ENCODE results near the gene TBCEL.
A peak's percentile ranks its signal among the peaks of the same experiment; 100 is the strongest.

TBCEL gene

DNA sequence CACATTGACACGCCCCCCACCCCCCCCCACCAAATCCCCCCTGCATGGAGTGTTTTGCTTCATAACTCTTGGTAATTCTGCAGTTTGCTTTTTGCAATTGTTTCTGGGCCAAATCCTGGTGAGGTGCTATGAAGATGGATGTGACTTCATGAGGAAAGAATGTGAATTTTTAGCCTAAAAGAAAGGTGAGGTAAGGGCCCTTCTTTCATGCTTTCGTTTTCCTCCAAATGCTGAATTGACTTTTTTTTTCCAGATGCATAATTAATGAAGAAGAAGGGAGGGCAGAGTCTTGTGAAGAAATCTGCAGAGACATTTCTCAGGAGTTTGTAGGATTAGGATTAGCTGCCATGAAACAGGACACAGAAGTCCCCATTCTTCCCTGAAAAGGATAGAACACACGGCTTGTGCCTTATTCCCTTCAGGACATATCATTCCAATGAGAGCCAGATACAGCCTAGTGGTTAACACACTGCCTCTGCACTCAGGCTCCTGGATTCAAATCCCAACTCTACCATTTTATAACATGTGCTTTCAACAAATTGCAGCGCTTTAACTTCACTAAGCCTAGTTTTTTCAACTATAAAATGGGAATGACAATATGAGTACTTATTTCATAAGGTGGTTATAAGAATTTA lies 19.6 kb upstream of the TBCEL start:
- peak in 1 of 2 donors; percentile 34 for DNase-seq
- no peak overlapping the region for H2BK5ac ChIP-seq (ENCODE audit: low read depth, low read length, poor library complexity)
- no peak overlapping the region for H2BK120ac ChIP-seq (ENCODE audit: insufficient read depth, low read length, poor library complexity)
- no peak overlapping the region for H4K8ac ChIP-seq (ENCODE audit: low read depth, low read length)
- H3K18ac ChIP-seq (ENCODE audit: low read length): no peak overlapping the region
- no peaks in the 10 kb centered on the region for H3K9me3 ChIP-seq (ENCODE audit: insufficient read depth, low read depth, low read length)
- H4K91ac ChIP-seq (ENCODE audit: low read depth, low read length): no peak overlapping the region
- H3K27ac ChIP-seq (ENCODE audit: low read depth, low read length): no peak overlapping the region
- H3K4me1 ChIP-seq (ENCODE audit: control insufficient read depth in 1 of 2, insufficient read depth in 2 of 2, low read length in 2 of 2): no peaks in the 10 kb centered on the region
- no peak overlapping the region for H4K12ac ChIP-seq (ENCODE audit: low read depth, low read length)
- H3K4ac ChIP-seq (ENCODE audit: low read depth, low read length): no peak overlapping the region
- no peaks in the 10 kb centered on the region for H3K27me3 ChIP-seq (ENCODE audit: insufficient read depth, low read length)
- no peaks in the 10 kb centered on the region for H3K36me3 ChIP-seq (ENCODE audit: control insufficient read depth in 1 of 2, insufficient read depth in 2 of 2, low read length in 2 of 2)
- H3K79me2 ChIP-seq (ENCODE audit: control insufficient read depth, insufficient read depth, low read length, poor library complexity): no peaks in the 10 kb centered on the region
- H3K4me2 ChIP-seq (ENCODE audit: low read length): no peak overlapping the region
- no peak overlapping the region for H2BK12ac ChIP-seq (ENCODE audit: low read length)
- WGBS (ENCODE audit: extremely low coverage, insufficient coverage, insufficient read length): no CpG with 5 or more reads among the region's 4 CpGs
- H3K9ac ChIP-seq (ENCODE audit: low read length): no peak overlapping the region
- H3K23ac ChIP-seq (ENCODE audit: low read length): no peak overlapping the region
- no peak overlapping the region for H2AFZ ChIP-seq (ENCODE audit: insufficient read depth, low read length, poor library complexity)
- no peak overlapping the region for H3K14ac ChIP-seq (ENCODE audit: low read length)
- no peak overlapping the region for H2AK5ac ChIP-seq (ENCODE audit: low read length)
- no peaks in the 10 kb centered on the region for H3K79me1 ChIP-seq (ENCODE audit: low read length)
- H3K4me3 ChIP-seq (ENCODE audit: low read depth, low read length): no peak overlapping the region

DNA sequence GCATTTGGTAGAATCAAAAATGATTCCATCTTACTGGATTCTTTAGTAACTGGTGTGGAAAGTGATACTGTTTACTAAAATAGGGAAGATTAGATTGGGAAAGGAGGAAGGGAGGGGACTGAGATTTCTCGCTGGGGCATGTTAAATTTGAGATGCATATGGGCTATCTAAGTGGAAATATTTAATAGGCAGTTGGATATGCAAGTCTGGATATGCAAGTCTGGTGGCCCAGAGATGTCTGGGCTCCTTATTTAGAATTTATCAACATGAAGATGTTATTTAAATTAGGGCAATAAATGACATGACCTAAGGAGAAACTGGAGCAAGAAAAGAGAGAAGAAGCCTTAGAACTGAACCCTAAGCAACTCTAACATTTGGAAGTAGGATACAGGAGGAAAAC lies 17.0 kb upstream of the TBCEL start:
- Histone ChIP-seq H3K27me3 (ENCODE audit: insufficient read depth, low read length) (no peaks in the 10 kb centered on the region), H3K4ac (ENCODE audit: low read depth, low read length) (no peak overlapping the region), H3K27ac (ENCODE audit: low read depth, low read length) (no peak overlapping the region), H2BK12ac (ENCODE audit: low read length) (no peak overlapping the region), H3K79me2 (ENCODE audit: control insufficient read depth, insufficient read depth, low read length, poor library complexity) (no peaks in the 10 kb centered on the region), H3K4me2 (ENCODE audit: low read length) (no peak overlapping the region), H3K36me3 (ENCODE audit: control insufficient read depth in 1 of 2, insufficient read depth in 2 of 2, low read length in 2 of 2) (no peaks in the 10 kb centered on the region), H3K4me3 (ENCODE audit: low read depth, low read length) (no peak overlapping the region), H2AK5ac (ENCODE audit: low read length) (no peak overlapping the region), H4K12ac (ENCODE audit: low read depth, low read length) (no peak overlapping the region), H3K4me1 (ENCODE audit: control insufficient read depth in 1 of 2, insufficient read depth in 2 of 2, low read length in 2 of 2) (no peaks in the 10 kb centered on the region), H3K18ac (ENCODE audit: low read length) (no peak overlapping the region), H4K91ac (ENCODE audit: low read depth, low read length) (no peak overlapping the region), H3K14ac (ENCODE audit: low read length) (no peak overlapping the region), H3K79me1 (ENCODE audit: low read length) (no peaks in the 10 kb centered on the region), H3K9ac (ENCODE audit: low read length) (no peak overlapping the region), H2AFZ (ENCODE audit: insufficient read depth, low read length, poor library complexity) (no peak overlapping the region), H2BK120ac (ENCODE audit: insufficient read depth, low read length, poor library complexity) (no peak overlapping the region), H2BK5ac (ENCODE audit: low read depth, low read length, poor library complexity) (no peak overlapping the region), H4K8ac (ENCODE audit: low read depth, low read length) (no peak overlapping the region), H3K9me3 (ENCODE audit: insufficient read depth, low read depth, low read length) (no peaks in the 10 kb centered on the region), H3K23ac (ENCODE audit: low read length) (no peak overlapping the region)
- no peak for DNase-seq
- 100% methylated on average over 1 of the region's 1 CpG for WGBS (ENCODE audit: extremely low coverage, insufficient coverage, insufficient read length)

DNA sequence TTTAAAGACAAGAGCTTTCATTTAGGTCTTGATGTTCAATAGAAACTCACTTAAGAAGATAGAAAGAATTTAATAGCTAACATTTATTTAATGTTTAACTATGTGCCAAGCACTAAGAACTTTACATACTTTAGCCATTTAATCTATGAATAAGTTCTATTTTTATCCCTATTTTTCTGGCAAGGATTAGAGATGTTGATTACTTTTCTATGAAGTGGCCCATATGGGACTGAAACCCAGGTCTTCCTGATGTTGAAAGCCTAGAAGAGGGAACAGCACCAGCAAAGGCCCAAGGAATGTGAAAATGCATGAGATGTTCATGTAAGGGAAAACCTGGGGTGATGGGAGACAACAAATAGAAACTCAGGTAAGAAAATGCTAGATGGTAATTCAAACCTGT lies 15.4 kb upstream of the TBCEL start:
- no peaks in the 10 kb centered on the region for H3K36me3 ChIP-seq (ENCODE audit: control insufficient read depth in 1 of 2, insufficient read depth in 2 of 2, low read length in 2 of 2)
- H4K12ac ChIP-seq (ENCODE audit: low read depth, low read length): no peak overlapping the region
- H2AK5ac ChIP-seq (ENCODE audit: low read length): no peak overlapping the region
- no peak for DNase-seq
- no peaks in the 10 kb centered on the region for H3K9me3 ChIP-seq (ENCODE audit: insufficient read depth, low read depth, low read length)
- no peak overlapping the region for H3K23ac ChIP-seq (ENCODE audit: low read length)
- no peak overlapping the region for H2AFZ ChIP-seq (ENCODE audit: insufficient read depth, low read length, poor library complexity)
- no peak overlapping the region for H3K14ac ChIP-seq (ENCODE audit: low read length)
- no peak overlapping the region for H3K4me3 ChIP-seq (ENCODE audit: low read depth, low read length)
- no peak overlapping the region for H2BK12ac ChIP-seq (ENCODE audit: low read length)
- H3K27me3 ChIP-seq (ENCODE audit: insufficient read depth, low read length): no peaks in the 10 kb centered on the region
- no peak overlapping the region for H4K91ac ChIP-seq (ENCODE audit: low read depth, low read length)
- H4K8ac ChIP-seq (ENCODE audit: low read depth, low read length): no peak overlapping the region
- H3K4me2 ChIP-seq (ENCODE audit: low read length): no peak overlapping the region
- no peaks in the 10 kb centered on the region for H3K79me1 ChIP-seq (ENCODE audit: low read length)
- H3K18ac ChIP-seq (ENCODE audit: low read length): no peak overlapping the region
- no peak overlapping the region for H2BK5ac ChIP-seq (ENCODE audit: low read depth, low read length, poor library complexity)
- H2BK120ac ChIP-seq (ENCODE audit: insufficient read depth, low read length, poor library complexity): no peak overlapping the region
- H3K9ac ChIP-seq (ENCODE audit: low read length): no peak overlapping the region
- H3K79me2 ChIP-seq (ENCODE audit: control insufficient read depth, insufficient read depth, low read length, poor library complexity): no peaks in the 10 kb centered on the region
- H3K4ac ChIP-seq (ENCODE audit: low read depth, low read length): no peak overlapping the region
- H3K27ac ChIP-seq (ENCODE audit: low read depth, low read length): no peak overlapping the region
- H3K4me1 ChIP-seq (ENCODE audit: control insufficient read depth in 1 of 2, insufficient read depth in 2 of 2, low read length in 2 of 2): no peaks in the 10 kb centered on the region

DNA sequence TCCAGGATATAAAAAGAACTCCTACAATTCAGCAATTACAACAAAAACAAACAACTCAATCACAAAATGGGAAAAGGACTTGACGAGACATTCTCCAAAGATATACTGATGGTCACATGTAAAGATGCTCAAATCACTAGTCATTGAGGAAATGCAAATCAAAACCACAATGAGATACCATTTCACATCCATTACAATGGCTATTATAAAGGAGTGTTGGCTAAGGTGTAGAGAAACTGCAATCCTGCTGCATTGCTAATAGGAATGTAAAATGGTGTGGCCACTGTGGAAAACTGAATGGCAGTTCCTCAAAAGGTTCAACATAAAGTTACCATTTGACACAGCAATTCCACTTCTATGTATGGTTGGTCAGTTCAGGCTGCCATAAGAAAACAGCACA lies 11.8 kb upstream of the TBCEL start:
- H3K27me3 ChIP-seq (ENCODE audit: insufficient read depth, low read length): no peaks in the 10 kb centered on the region
- H2BK12ac ChIP-seq (ENCODE audit: low read length): no peak overlapping the region
- H3K79me1 ChIP-seq (ENCODE audit: low read length): no peaks in the 10 kb centered on the region
- H4K8ac ChIP-seq (ENCODE audit: low read depth, low read length): no peak overlapping the region
- no peak overlapping the region for H3K27ac ChIP-seq (ENCODE audit: low read depth, low read length)
- H3K9me3 ChIP-seq (ENCODE audit: insufficient read depth, low read depth, low read length): no peaks in the 10 kb centered on the region
- H3K9ac ChIP-seq (ENCODE audit: low read length): no peak overlapping the region
- no peak overlapping the region for H3K23ac ChIP-seq (ENCODE audit: low read length)
- no peak overlapping the region for H2BK120ac ChIP-seq (ENCODE audit: insufficient read depth, low read length, poor library complexity)
- H4K91ac ChIP-seq (ENCODE audit: low read depth, low read length): no peak overlapping the region
- H3K79me2 ChIP-seq (ENCODE audit: control insufficient read depth, insufficient read depth, low read length, poor library complexity): no peaks in the 10 kb centered on the region
- no peak overlapping the region for H3K14ac ChIP-seq (ENCODE audit: low read length)
- no peaks in the 10 kb centered on the region for H3K36me3 ChIP-seq (ENCODE audit: control insufficient read depth in 1 of 2, insufficient read depth in 2 of 2, low read length in 2 of 2)
- no peak overlapping the region for H2AFZ ChIP-seq (ENCODE audit: insufficient read depth, low read length, poor library complexity)
- H2BK5ac ChIP-seq (ENCODE audit: low read depth, low read length, poor library complexity): no peak overlapping the region
- no CpG with 5 or more reads among the region's 1 CpG for WGBS (ENCODE audit: extremely low coverage, insufficient coverage, insufficient read length)
- H3K4me1 ChIP-seq (ENCODE audit: control insufficient read depth in 1 of 2, insufficient read depth in 2 of 2, low read length in 2 of 2): no peaks in the 10 kb centered on the region
- H4K12ac ChIP-seq (ENCODE audit: low read depth, low read length): no peak overlapping the region
- DNase-seq: no peak
- no peak overlapping the region for H3K4ac ChIP-seq (ENCODE audit: low read depth, low read length)
- no peak overlapping the region for H3K4me3 ChIP-seq (ENCODE audit: low read depth, low read length)
- no peak overlapping the region for H3K4me2 ChIP-seq (ENCODE audit: low read length)
- no peak overlapping the region for H3K18ac ChIP-seq (ENCODE audit: low read length)
- H2AK5ac ChIP-seq (ENCODE audit: low read length): no peak overlapping the region

Measured in trophoblast cell (in vitro differentiated cells and primary cell).